NCI-H345 treated with DMSO at 0.1 percent for 48 hours (cell line): ENCODE results near the gene NFIB.

Experiments
- DNase-seq: peaks from one replicate; lab custom pipeline; 2025; ENCODE audit not compliant: unreplicated experiment; lab: John Stamatoyannopoulos, UW

The NFIB gene

DNA sequence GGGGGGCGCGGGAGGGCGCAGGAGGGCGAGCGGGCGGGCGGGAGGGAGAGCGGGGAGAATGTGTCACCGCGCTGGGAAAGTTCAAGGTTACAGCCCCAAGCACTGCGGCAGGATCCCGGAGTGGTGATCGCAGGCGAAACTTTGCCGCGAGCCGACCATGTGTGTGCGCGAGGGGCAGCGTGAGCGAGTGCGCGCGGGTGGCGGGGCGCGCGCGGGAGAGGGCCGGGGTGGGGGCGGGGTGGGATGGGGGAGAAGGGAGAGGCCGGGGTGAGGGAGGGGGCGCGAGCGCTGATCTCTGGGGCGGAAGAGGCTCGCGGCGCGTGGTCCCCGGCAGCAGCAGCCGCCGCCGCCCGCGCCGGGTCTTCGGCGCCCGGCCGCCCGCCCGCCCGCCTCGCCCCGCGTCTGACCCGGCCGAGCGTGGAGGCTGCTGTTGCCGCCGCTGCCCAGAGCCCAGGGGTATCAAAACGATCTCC is at the start of gene NFIB:
Gene NFIB, minus strand, starts transcription at position 191 of the 473 bp plus-strand sequence. CDS start 630 bp downstream, outside the sequence.
- DNase-seq, result peak; percentile 34

DNA sequence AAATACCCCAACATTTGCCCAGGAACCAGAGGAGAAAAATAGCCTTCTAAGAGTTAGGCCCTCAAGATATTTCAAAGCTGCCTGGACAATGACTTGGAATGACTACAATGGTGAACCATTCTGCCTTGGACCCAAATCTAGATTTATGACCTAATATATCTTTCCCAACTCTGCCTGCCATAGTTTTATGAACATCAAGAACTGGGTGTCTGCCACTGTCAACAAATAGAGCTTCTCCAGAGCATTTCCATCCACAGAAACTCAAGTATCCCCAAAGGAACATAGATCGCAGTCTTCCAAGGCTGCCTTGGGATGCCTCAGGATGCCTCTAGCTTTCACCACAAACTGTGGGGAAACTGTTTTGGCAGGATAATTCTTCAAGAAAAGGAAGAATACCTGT is 48.2 kb upstream of the NFIB start:
- no peak for DNase-seq

DNA sequence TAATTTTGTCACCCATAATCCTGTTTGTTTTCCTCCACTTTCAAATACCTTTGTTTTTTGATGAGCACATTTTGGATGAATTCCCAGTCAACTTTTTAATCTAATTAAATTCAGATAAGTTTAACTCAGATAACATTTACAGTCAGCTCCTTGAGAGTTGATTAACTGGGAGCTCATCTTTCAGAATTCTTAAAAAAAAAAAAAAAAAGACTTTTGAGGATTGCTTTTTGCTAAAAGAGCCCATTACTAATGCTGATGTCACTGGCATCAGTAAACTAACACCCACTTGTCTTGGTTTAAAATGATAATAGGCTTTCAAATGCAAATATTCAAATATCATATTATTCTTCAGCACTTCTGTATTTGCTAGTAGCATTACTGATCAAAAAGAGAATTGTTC is 47.1 kb upstream of the NFIB start:
- no peak for DNase-seq

DNA sequence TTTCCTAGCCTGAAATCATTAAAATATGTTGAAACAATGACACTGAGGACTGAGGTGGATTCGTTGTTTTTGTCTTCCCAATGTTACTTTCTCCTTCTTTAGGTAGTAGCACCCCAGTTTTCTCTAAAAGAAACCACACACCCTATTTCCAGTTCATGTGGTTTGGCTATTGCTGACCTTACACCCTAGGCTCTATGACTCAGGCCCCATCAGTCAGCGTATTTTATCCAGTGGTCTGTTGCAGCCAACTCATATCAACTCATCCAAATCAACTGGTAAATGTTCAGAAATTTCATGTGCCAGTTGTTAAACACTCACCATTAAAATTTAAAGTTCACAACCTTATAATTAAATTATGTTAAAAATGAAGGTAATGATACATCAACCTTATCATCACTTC is 44.6 kb upstream of the NFIB start:
- DNase-seq, result no peak

DNA sequence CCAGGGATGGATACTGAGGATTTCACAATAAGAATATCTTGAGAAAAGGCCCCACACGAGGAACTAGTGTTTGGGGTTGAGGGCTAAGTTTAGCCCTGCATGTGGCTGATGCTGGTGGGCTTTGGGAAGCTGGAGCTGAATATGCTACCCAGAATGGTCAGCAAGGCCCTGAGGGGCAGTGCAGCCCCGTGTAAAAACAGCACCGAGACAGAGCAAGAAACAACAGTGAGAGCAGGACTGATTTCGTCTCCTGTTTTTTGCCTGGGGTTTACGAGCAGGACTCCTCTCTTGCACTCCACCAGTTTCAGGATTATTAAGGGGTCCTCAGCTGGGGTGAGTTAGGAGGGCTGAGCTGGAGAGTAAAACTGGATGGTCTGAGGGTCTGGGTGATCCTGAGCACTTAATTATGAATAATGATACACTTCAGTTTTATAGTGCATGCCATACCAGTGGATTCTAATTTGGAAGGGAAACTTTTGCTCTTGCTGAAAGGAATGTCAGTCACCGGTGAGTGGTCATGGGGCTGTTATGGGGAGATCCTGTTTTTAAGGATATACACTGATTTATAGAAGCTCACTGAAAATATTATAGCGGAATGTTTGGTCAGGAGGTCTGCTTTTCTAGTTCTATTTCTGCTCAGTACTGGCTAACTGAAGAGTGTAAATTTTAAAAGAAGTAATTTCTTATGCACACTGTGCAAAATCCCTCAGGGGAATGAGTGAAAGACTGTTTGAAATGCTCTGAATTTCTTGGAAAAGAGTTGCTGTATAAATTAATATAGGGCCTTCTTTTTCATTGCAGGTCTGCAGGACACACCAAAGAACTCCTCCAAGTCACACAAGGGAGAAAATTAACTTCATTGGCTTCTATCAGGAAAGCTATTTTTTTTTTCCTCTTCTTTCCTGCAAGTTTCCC is 42.7 kb upstream of the NFIB start:
- DNase-seq, result no peak

DNA sequence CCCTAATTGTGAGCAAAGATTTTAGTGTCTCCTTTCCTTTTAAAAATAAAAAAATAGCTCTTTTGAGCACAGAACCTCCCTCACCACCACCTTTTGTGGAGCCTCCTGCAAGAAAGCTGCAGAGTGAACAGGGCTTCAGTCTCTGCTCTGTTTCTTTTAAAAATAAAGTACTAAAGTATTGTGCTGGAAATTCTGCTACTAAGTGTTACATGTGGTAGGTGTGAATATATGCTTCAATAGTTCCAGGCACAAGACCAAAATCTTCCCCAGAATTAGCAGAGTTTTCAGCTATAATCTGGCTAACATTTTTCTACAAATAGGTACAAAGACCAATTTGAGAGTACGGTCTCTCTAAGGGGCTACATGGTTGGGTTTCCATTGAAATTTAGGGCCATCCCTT is 40.3 kb upstream of the NFIB start:
- no peak for DNase-seq

DNA sequence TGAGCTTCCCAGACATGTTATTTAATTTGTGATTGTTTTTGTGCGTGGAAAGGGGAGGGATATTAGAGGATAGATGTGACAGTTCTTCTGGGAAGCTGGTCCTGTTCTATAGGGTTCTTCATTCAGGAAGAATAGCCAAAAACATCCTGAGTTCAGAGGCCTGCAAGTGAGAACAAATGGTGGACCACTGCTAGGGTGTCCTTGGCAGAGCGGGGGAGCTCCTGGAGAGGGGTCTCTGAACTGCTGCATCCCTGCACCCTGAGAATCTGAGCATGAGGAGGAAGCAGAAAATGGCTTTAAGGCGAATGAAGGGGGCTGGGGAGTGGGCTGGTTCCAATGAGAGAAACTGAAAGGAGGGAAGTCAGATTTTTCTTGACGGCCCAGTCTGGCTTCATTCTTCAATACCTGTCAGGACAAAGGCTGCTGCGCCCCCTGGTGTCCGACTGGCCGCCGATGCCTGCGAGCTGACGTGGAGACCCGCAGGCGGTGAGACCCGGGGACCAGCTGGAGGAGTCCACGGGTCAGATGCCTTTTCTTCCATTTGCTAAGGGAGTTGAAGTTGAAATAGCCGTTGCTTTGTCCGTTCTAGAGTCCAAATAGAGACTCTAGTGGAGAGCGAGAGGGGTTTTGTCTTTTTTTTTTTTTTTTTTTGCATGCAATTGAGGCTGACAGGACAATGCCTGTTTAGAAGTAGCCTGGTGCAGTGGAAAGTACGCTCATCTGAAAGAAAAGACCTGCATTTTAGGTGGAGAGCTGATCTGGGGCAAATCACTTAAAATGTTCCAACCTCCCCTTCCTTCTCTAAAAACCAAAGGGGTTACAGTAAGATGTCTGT is 39.5 kb upstream of the NFIB start:
- peak; percentile 82 for DNase-seq

DNA sequence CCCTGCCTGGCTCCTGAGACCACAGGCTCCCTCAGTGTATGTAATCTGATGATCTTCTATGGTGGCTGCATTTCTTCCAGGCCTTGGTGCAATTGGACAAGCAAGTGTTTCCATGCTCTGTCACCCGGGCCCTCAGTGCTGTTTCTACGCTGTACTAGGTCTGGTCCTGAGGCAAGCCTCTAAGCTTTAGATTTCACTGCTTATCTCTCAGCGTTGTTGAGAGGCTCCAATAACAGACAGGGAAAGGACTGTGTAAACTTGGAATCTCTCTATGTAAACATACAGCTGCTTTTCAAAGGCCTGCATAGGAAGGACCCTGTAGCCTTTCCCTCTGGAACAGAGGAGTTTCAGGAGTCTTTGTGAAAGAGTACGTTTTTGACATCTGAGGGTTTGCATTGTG is 38.6 kb upstream of the NFIB start:
- DNase-seq, result peak; percentile 67

DNA sequence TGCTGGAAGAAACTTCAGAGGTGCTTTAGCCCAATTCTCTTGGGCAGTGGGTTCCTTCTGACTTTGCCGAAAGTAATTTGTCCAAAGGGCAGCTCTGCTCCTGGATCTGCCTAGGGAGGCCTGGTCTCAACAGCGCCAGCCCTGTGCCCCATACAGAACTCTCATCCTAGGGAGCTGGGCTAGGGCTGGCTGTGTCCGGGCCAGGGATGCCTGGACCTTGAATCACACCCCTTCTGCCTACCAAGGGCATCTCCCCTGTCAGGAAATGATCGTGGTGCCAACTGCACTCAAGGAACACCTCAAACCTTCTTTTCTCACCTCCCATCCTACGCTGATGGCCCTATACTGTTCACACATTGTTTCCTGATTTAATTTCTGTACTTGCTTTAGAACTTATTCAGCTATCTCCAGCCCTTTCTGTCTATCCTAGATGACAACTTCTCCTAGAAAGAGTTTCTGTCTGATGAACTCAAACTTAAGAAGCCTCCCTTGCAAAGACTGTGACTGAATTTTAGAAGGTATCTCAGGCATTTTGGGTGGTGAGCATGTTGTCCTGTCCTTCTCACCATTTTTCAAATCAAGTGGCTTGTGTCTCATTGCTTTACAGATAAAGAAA is 37.4 kb upstream of the NFIB start:
- DNase-seq, result no peak

DNA sequence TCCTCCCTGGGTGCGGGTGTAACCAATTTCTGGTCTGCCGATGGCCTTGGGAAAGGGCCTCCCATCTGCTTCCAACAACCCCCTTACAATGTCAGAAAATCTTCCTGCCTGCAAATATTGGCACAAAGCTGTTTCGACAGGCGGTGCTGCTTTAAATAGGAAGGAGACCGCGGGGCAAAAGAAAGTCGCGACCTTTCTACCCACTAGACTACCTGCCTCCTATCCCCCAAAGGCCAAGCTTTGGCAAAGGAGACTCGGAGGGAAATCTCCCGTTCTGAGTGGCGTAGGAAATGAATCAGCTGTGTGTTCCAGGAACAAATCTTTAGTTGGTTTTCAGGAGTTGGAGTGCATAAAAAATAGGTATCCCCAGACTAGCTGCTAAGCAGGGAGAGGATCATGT is 36.8 kb upstream of the NFIB start:
- no peak for DNase-seq

DNA sequence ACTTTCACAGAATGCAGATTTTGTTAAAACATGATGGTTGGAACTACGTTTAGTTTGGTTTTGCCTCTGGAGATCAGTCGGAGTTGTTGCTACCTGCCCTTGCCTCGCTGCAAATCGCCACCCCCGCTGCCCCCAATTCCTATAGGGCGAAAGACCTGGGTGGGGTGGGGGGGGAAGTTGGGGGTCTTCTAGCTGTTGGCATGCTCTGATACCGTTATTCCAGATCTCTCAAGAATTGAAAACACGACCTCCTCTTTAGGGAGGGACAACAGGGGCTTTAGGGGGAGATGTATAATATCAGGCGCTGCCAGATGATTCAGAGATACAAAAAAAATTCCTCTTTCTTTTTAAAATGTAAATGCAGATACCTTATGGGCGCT is 36.4 kb upstream of the NFIB start:
- no peak for DNase-seq

DNA sequence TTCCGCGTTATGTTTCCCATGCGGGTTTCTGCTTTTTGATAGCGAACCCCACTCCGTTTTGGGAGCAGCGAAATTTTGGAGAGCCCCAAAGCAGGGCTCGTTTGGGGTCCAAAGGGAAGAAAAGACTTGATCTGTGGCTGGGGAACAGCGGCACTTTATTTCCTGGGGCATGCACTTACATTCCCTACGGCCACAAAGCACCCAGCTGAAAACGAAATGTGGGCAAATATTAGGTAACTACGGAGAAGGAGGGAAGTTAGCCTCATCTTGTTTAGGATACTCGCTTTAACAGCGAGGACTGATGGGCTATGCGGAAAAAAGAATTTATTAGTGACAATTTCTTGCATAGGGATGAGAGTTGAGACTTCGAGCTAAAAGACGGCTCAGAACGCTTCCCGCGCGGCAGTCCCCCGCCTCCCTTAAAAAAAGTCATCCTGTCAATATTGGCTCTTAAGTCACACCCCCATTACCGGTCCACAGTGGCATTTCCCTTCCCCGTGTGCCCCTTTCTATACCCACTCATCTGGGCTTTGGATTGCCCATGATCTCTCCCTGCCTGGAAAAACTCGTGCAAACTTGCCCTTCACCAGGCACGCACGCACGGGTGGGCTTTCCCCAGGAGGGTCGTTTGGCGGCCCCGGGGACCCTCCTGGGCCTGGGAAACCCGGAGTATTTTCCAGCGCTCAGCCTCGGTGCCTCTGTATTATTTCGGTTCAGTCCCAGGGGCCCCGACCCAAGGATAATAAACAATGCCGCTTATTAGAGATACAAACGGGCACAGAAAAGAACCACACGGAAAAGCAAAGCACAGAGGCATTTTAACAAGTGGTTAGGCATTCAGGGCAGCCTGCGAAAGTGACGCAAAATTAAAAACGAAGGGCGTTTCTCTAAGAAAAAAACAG is 35.8 kb upstream of the NFIB start:
- DNase-seq, result no peak

DNA sequence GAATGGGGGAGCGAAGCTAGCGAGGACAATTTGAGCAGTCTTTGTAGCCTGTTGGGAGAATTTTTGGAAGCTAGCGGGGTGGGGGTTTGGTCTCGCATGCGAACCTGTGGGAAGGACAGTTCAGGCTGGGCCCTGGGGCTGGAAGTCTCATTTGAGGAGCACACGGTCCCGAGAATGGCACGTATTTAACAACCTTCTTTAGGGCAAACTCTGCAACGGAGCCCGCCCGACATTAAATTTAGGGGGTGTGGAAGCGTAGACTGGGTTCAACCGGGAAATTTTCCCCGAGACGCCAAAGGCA is 35.2 kb upstream of the NFIB start:
- DNase-seq, result no peak

DNA sequence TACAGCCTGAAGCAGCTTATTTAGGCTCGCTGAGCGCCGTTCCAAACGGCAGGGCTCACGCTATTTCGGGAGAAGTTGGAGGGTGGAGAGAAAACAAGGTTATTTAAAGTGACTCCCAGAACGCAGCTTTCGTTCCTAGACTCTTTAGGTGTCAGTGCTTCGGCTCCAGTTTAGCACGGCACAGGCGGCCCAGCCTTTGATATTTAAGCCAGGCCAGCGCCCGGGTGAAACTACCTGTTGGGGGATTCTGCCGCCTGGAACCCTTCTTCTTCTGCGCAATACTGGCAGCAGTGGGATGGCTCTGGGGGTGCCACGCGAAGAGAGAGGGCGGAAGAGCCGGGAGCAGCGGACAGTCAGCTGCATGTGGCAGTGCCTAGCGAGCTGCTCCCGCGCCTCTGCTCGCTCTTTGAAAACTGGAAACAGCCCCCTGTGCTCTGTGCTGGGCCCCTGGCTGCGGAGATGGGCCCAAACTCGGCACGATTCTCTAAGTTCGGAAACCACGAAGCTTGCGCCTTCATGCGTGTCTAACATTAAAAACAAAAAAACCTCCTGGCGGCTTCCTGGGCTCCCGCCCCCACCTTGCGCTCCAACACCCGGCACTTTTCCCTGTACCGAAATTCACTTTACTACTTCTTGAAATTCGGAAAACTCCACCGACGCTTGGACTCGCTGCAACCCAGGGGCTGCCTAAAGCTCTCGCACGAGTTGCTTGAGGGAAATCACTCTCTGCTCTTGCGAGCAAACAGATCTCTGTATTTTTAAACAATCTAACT is 34.6 kb upstream of the NFIB start:
- DNase-seq, result no peak

DNA sequence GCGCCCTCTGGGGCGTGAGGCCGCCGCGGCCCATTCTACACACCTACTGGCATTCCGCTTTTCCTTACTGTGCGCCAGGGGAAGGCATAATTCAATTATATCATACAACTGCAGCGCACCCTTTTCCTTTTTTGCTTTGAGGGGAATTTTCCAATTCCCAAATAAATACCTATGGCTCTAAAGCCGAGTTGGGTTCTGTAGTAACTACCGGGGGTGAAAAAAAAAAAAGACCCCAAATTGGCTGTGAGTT is 34.1 kb upstream of the NFIB start:
- DNase-seq, result no peak

DNA sequence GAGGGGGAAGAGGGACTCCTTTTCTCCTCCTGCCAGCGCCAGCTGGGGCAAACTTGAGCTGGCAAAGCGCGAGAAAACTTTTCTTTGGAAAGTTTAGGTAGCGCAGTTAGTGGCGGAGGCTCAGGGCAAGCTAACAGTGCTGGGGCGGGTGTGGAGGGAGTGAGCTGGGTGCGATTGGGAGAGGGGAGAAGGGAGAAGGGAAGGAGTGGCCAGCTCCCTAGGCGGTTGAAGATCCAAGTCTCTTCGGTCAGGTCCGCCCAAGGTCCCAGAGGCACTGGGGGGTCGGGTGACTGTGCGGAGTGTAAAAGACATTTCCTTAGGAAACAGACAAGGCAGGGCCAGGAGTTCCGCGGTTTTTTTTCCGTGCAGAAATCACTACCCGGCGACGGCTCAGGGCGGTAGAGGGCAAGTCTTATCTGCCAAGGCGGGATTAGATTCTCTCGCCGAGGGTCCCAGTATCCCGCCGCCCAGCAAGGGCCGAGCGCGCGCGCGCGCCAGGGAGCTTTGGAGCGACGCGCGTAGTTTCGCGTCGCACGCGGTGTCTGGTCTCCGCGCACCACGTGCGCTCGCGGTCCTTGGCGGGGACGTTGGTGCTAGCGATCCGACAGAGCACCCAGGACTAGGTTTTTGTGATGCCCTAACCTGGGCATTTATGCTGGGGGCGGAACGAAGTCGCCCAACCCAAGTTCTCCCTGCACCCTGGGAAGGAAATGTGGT is 33.6 kb upstream of the NFIB start:
- no peak for DNase-seq

DNA sequence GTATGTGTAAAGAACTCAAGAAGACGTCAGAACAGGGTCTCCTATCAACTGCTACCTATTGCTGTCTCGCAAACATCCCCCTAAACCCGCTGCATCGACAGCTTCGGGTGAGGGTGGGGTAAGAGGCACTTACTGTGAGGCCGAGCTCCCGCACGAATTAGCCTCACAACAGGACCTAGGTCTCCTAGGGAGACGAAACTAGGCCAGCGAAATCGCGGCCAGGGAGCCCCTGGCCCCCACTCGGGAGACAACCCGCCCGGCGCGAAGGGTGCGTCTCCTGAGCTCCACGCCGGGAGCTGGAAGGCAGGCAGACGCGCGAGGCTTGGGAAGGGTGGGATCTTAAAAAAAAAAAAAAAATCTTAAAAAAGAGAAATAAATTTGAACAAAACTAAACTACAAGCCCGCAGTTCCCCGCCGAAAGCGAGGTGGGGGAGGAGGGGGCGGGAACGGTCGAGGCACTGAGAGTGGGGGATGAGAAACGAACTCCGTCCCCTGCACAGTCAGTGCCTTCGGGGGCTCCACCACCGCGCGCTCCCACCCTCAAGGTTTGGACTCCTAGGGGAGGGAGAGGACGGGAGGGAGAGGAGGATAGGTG is 33.0 kb upstream of the NFIB start:
- DNase-seq, result no peak

DNA sequence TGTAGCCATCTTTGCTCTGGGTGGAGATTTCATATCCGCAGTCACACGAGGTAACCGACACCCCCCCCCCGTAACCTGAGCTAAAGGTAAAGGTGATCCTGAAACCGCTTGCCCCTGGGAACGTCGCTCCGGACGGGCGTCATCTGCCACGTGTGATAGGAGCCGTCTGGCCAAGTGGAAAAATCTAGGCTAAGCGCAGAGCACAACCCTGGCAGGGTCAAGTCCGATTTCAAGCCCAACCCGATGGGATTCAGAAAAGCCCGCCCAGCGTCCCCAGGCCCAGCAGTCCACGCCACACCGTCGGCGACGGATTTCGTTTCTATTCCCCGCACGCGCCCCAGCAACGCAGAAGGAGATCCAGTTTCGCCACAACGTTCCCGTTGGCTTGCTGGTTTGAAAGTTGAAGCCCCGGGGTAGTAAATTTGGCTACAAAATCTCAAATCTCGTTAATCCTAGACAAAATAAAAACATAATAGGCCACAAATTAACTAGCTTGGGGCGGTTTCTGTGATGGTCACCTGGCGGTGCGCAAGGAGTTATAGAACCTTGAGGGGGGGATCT is 32.4 kb upstream of the NFIB start:
- no peak for DNase-seq
